Breast epithelium (tissue), 3 donors: ENCODE measurements around the gene RBM18.

Experiments
- CTCF ChIP-seq, 3 donors: fragments of 450-650 bp; IDR thresholded peaks; one replicate each; pipeline ENCODE4 v1.5.1; 2016 to 2017; ENCODE audit warnings: antibody characterized with exemption in 3 of 3, mild to moderate bottlenecking in 3 of 3, moderate library complexity in 3 of 3
- POLR2A ChIP-seq: fragments of 450-650 bp; IDR thresholded peaks from one replicate; pipeline ENCODE4 v1.6.1; 2016; ENCODE audit warnings: antibody characterized with exemption, mild to moderate bottlenecking, moderate library complexity
- POLR2AphosphoS5 ChIP-seq, 3 donors: sonication (generic); formaldehyde crosslinking; IDR thresholded peaks; one replicate each; pipeline ENCODE4 v1.6.1; 2017; ENCODE audit warnings: antibody characterized with exemption in 3 of 3

DNA sequence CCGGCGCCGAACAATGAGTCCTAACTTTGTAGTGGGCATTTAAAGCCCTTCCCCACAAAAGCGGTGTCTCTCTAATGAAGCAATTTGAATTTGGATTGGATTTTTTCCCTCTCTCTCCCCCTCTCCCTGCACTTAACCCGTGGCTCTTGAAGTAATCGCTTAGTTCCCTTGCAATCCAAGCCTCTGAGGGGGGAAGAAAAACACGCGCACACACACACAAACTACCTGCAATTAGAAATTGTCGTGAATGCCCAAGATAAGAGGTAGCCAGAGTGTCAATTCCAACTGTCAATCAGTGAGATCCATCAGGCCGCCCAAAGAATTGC lies 37.1 kb downstream of the RBM18 start:
- TF ChIP-seq CTCF (IDR thresholded peaks at IDR 0.05) (no peak), POLR2A (no peak), POLR2AphosphoS5 (IDR thresholded peaks at IDR 0.05) (no peak)
